A549 (cell line): ENCODE measurements around the gene TGFBR2.

ENCODE experiments used
- CHD2 ChIP-seq: fragments of 150-350 bp; IDR thresholded peaks from 2 replicates; pipeline ENCODE4 v1.6.1; 2014; ENCODE audit warnings: low read length; ENCODE audit not compliant: partially characterized antibody
- EHMT2 ChIP-seq: fragments of 200-600 bp; sonication (generic); IDR thresholded peaks from 2 replicates; pipeline ENCODE4 v1.6.1; 2016; ENCODE audit warnings: antibody characterized with exemption, low read depth, mild to moderate bottlenecking, moderate library complexity
- MYC ChIP-seq: IDR thresholded peaks from 2 replicates; pipeline ENCODE4 v1.6.1; 2012; ENCODE audit warnings: mild to moderate bottlenecking, inconsistent platforms, low read length, improper control_type of control experiment, borderline replicate concordance
- POLR2A ChIP-seq: IDR thresholded peaks from 2 replicates; pipeline ENCODE4 v1.6.1; 2012; ENCODE audit warnings: mild to moderate bottlenecking, low read length
- RCOR1 ChIP-seq: fragments of 150-350 bp; IDR thresholded peaks from 2 replicates; pipeline ENCODE4 v1.6.1; 2014; ENCODE audit warnings: antibody characterized with exemption, low read length, low read depth
- RFX5 ChIP-seq: fragments of 450-650 bp; IDR thresholded peaks from 2 replicates; pipeline ENCODE4 v1.7.1; 2014; ENCODE audit warnings: antibody characterized with exemption, mild to moderate bottlenecking, moderate library complexity
- TP53 ChIP-seq: fragments of 250-450 bp; sonication (Bioruptor Pico); IDR thresholded peaks from 2 replicates; pipeline ENCODE4 v1.5.0; 2021; ENCODE audit warnings: mild to moderate bottlenecking, moderate library complexity
- TF ChIP-seq, protein P1 (sequence below): fragments of 200-600 bp; sonication (generic); IDR thresholded peaks from 2 replicates; pipeline ENCODE4 v1.6.1; 2016; ENCODE audit warnings: antibody characterized with exemption, mild to moderate bottlenecking, moderate library complexity
- TF ChIP-seq, protein P2 (sequence below): fragments of >200 bp; sonication (Bioruptor Twin); formaldehyde crosslinking; IDR thresholded peaks from 3 replicates; pipeline ENCODE4 v1.5.1; 2016
- TF ChIP-seq, protein P3 (sequence below): IDR thresholded peaks from 2 replicates; pipeline ENCODE4 v1.6.1; 2012

DNA sequence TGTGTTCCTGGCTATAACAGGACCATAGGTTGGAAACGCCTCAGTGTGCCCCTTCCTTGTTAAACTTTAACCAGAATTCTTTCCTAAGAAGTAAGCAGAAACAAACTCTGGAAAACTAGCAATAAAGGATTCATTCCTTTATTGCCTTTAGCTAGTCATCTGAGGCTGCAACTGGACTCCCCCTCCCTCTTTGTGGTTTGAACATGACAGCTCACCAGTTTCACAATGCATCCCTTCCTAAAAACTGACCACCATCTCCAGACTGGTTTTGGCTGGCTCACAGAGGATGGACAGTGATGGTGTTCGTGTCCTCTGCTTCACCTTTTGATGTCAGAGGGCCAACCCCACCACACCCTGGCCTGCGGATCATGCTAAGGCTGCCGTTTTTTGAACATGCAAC is 27.9 kb upstream of the TGFBR2 start:
- TF ChIP-seq CHD2 (no peak), POLR2A (no peak), EHMT2 (no peak), RFX5 (no peak), RCOR1 (no peak), MYC (no peak), TP53 (CRISPR knock-in tag) (no peak)
- TF ChIP-seq, protein P1, sequence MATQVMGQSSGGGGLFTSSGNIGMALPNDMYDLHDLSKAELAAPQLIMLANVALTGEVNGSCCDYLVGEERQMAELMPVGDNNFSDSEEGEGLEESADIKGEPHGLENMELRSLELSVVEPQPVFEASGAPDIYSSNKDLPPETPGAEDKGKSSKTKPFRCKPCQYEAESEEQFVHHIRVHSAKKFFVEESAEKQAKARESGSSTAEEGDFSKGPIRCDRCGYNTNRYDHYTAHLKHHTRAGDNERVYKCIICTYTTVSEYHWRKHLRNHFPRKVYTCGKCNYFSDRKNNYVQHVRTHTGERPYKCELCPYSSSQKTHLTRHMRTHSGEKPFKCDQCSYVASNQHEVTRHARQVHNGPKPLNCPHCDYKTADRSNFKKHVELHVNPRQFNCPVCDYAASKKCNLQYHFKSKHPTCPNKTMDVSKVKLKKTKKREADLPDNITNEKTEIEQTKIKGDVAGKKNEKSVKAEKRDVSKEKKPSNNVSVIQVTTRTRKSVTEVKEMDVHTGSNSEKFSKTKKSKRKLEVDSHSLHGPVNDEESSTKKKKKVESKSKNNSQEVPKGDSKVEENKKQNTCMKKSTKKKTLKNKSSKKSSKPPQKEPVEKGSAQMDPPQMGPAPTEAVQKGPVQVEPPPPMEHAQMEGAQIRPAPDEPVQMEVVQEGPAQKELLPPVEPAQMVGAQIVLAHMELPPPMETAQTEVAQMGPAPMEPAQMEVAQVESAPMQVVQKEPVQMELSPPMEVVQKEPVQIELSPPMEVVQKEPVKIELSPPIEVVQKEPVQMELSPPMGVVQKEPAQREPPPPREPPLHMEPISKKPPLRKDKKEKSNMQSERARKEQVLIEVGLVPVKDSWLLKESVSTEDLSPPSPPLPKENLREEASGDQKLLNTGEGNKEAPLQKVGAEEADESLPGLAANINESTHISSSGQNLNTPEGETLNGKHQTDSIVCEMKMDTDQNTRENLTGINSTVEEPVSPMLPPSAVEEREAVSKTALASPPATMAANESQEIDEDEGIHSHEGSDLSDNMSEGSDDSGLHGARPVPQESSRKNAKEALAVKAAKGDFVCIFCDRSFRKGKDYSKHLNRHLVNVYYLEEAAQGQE = no peak
- TF ChIP-seq, protein P2, sequence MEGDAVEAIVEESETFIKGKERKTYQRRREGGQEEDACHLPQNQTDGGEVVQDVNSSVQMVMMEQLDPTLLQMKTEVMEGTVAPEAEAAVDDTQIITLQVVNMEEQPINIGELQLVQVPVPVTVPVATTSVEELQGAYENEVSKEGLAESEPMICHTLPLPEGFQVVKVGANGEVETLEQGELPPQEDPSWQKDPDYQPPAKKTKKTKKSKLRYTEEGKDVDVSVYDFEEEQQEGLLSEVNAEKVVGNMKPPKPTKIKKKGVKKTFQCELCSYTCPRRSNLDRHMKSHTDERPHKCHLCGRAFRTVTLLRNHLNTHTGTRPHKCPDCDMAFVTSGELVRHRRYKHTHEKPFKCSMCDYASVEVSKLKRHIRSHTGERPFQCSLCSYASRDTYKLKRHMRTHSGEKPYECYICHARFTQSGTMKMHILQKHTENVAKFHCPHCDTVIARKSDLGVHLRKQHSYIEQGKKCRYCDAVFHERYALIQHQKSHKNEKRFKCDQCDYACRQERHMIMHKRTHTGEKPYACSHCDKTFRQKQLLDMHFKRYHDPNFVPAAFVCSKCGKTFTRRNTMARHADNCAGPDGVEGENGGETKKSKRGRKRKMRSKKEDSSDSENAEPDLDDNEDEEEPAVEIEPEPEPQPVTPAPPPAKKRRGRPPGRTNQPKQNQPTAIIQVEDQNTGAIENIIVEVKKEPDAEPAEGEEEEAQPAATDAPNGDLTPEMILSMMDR = no peak
- TF ChIP-seq, protein P3, sequence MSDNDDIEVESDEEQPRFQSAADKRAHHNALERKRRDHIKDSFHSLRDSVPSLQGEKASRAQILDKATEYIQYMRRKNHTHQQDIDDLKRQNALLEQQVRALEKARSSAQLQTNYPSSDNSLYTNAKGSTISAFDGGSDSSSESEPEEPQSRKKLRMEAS = no peak
